Suprapubic skin (tissue), 4 donors: ENCODE data around the gene CACNA2D3. TPM values are rescaled to one million over a fixed set of nuclear protein-coding genes. Genes with fewer than 3 reads are reported as not detected.

Experiments used
- DNase-seq, 2 donors: peaks; one replicate each; pipeline ENCODE4 v3.0.0-alpha.2; 2019; ENCODE audit warnings: low spot score in 2 of 2
- H3K27ac ChIP-seq: fragments of 200-600 bp; sonication (generic); one replicate; pipeline ENCODE4 v1.5.1; 2019
- H3K27me3 ChIP-seq: fragments of 200-600 bp; sonication (generic); one replicate; pipeline ENCODE4 v1.5.1; 2019
- H3K36me3 ChIP-seq: fragments of 200-600 bp; sonication (generic); one replicate; pipeline ENCODE4 v1.5.1; 2019
- H3K4me1 ChIP-seq: fragments of 200-600 bp; sonication (generic); one replicate; pipeline ENCODE4 v1.5.1; 2019
- H3K4me3 ChIP-seq: fragments of 200-600 bp; sonication (generic); one replicate; pipeline ENCODE4 v1.5.1; 2019; ENCODE audit warnings: mild to moderate bottlenecking
- H3K9me3 ChIP-seq: fragments of 200-600 bp; sonication (generic); one replicate; pipeline ENCODE4 v1.5.1; 2019
- EP300 ChIP-seq: sonication (generic); formaldehyde crosslinking; IDR thresholded peaks from one replicate; pipeline ENCODE4 v1.6.1; 2017; ENCODE audit warnings: antibody characterized with exemption
- POLR2A ChIP-seq, 2 donors: fragments of 450-650 bp; IDR thresholded peaks; one replicate each; pipeline ENCODE4 v1.6.1; 2017; ENCODE audit warnings: antibody characterized with exemption in 2 of 2, mild to moderate bottlenecking in 2 of 2, moderate library complexity in 2 of 2
- POLR2AphosphoS5 ChIP-seq, 3 donors: sonication (generic); formaldehyde crosslinking; IDR thresholded peaks; one replicate each; pipeline ENCODE4 v1.6.1; 2017; ENCODE audit warnings: antibody characterized with exemption in 3 of 3
- WGBS: methylation state at CpG from one replicate; pipeline ENCODE4 v1.1.5; 2018; 5-methylcytosine and 5-hydroxymethylcytosine counted together
- total RNA-seq, 4 donors: library from RNA; depleted of rRNA; stranded (reverse); fragments of >200 nt; gene quantifications; one replicate each; pipeline ENCODE4 v1.1.0, GENCODE V29; 2016
- TF ChIP-seq, protein P1 (sequence below), 2 donors: fragments of 200-600 bp in 1 of 2; fragments of 450-650 bp in 1 of 2; sonication (generic) in 1 of 2; IDR thresholded peaks; one replicate each; pipeline ENCODE4 v1.5.1; 2016 to 2019; ENCODE audit warnings: antibody characterized with exemption in 2 of 2, mild to moderate bottlenecking in 1 of 2, moderate library complexity in 1 of 2

The CACNA2D3 gene
- total RNA-seq, 4 donors from 2014 or later = 0.42 to 2.8 (median 0.95) TPM

DNA sequence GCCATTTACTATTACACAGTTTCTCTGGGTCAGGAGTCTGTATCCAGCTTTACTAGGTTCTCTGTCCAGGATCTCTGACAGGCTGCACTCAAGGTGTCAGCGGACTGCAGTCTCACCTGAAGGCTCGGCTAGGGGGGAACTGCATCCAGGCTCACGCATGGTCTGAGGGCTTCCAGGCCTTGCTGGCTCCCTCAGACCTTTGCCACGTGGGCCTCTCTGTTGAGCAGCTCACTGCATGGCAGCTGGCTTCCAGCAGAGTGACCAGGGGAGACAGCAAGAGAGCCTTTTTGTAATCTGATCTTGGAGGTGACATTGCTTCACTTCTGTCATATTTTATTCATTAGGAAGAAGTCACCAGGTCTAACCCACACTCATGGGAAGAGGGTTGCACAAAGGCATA is 152.3 kb downstream of the CACNA2D3 start:
- Histone ChIP-seq H3K27ac (no peak overlapping the region), H3K27me3 (no peaks in the 10 kb centered on the region), H3K4me1 (no peaks in the 10 kb centered on the region), H3K9me3 (peaks cover 4% of the 10 kb centered on the region), H3K36me3 (no peaks in the 10 kb centered on the region), H3K4me3 (no peak overlapping the region)
- no peak for TF ChIP-seq POLR2A (IDR thresholded peaks at IDR 0.05)
- TF ChIP-seq, protein P1, sequence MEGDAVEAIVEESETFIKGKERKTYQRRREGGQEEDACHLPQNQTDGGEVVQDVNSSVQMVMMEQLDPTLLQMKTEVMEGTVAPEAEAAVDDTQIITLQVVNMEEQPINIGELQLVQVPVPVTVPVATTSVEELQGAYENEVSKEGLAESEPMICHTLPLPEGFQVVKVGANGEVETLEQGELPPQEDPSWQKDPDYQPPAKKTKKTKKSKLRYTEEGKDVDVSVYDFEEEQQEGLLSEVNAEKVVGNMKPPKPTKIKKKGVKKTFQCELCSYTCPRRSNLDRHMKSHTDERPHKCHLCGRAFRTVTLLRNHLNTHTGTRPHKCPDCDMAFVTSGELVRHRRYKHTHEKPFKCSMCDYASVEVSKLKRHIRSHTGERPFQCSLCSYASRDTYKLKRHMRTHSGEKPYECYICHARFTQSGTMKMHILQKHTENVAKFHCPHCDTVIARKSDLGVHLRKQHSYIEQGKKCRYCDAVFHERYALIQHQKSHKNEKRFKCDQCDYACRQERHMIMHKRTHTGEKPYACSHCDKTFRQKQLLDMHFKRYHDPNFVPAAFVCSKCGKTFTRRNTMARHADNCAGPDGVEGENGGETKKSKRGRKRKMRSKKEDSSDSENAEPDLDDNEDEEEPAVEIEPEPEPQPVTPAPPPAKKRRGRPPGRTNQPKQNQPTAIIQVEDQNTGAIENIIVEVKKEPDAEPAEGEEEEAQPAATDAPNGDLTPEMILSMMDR (IDR thresholded peaks at IDR 0.05) = no peak
- TF ChIP-seq POLR2AphosphoS5 (IDR thresholded peaks at IDR 0.05) = no peak
- TF ChIP-seq EP300 = no peak
- DNase-seq = no peak
- 93% methylated on average over 4 of the region's 4 CpGs for WGBS

DNA sequence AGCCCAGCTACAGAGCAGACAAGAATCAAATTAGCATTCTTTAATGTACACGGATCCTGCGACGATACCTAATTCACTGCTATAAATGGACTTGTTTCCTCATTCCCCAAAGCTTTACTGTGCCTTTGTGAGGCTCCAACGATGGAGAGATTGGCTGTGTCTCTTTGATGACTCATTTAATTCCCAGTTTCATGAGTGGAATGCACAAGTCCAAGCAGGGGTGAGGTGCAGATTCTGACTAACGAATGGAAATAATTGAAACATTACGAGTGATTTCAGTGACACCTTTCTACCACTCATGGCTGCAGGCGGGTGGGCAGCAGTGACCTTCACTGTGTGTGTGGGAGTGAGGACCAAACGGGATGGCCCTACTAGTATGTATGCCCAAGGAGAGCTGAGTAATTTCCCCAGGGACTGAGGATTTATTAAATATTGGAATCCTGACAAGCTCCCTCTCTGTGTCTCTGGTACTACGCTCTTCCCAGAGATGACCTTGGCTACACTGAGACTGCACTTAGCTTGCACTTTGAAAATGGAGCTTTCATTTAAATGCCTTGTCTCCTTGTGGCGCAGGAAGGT is 156.7 kb downstream of the CACNA2D3 start:
- Histone ChIP-seq H3K27me3 (peaks cover 2% of the 10 kb centered on the region), H3K4me3 (no peak overlapping the region), H3K36me3 (no peaks in the 10 kb centered on the region), H3K27ac (no peak overlapping the region), H3K9me3 (peaks cover 4% of the 10 kb centered on the region), H3K4me1 (no peaks in the 10 kb centered on the region)
- WGBS = 65% methylated on average over 10 of the region's 10 CpGs
- TF ChIP-seq POLR2AphosphoS5 (IDR thresholded peaks at IDR 0.05) (no peak), POLR2A (IDR thresholded peaks at IDR 0.05) (no peak), EP300 (no peak)
- TF ChIP-seq, protein P1 (IDR thresholded peaks at IDR 0.05) = no peak
- no peak for DNase-seq

DNA sequence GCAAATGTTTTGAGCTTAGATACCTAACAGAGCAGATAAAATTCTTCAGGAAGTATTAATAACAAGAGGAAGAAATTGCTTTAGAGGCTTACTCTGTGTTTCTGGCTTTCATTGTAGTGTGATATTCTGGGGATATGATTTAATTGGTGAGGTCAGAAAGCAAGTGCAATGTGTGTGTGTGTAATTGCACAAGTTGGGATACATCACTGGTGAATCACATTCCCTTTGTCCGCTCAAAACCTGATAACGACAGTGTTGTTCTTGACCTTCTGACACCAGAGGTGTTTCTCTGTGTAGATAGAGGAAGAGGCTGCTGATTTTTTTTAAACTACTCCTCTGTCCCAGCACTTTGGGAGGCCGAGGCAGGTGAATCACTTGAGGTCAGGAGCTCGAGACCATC is 161.1 kb downstream of the CACNA2D3 start:
- Histone ChIP-seq H3K36me3 (no peaks in the 10 kb centered on the region), H3K4me1 (no peaks in the 10 kb centered on the region), H3K9me3 (no peaks in the 10 kb centered on the region), H3K27ac (no peak overlapping the region), H3K27me3 (peaks cover 2% of the 10 kb centered on the region), H3K4me3 (no peak overlapping the region)
- WGBS = 87% methylated on average over 4 of the region's 4 CpGs
- no peak for TF ChIP-seq POLR2A (IDR thresholded peaks at IDR 0.05)
- no peak for TF ChIP-seq POLR2AphosphoS5 (IDR thresholded peaks at IDR 0.05)
- no peak for TF ChIP-seq EP300
- TF ChIP-seq, protein P1 (IDR thresholded peaks at IDR 0.05) = no peak
- no peak for DNase-seq

DNA sequence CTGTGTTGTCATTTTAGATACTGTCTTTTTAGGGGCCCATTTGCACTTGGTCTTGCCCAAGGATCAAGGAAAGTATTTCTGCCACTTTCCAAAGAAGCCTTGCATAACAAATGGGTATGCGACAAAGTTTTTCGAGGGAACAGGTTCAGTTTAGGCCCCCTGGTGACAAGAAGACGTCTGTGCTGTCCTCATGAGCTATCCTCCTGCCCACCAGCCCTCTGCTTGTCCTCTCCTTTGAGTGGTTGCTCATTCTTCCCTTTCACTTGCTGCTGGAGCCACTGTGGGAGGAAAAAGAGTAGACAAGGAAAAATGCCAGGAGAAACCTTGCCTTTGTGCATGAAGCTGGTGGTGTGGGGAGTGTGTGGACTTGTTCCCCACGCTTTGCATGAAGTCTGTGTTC is 171.9 kb downstream of the CACNA2D3 start:
- H3K27me3 ChIP-seq = peaks cover 3% of the 10 kb centered on the region
- H3K36me3 ChIP-seq = no peaks in the 10 kb centered on the region
- H3K9me3 ChIP-seq = no peaks in the 10 kb centered on the region
- TF ChIP-seq POLR2A (IDR thresholded peaks at IDR 0.05) (no peak), POLR2AphosphoS5 (IDR thresholded peaks at IDR 0.05) (no peak), EP300 (no peak)
- TF ChIP-seq, protein P1 (IDR thresholded peaks at IDR 0.05) = no peak
- H3K27ac ChIP-seq = no peak overlapping the region
- H3K4me3 ChIP-seq = no peak overlapping the region
- no peaks in the 10 kb centered on the region for H3K4me1 ChIP-seq
- DNase-seq = no peak
- WGBS = 41% methylated on average over 4 of the region's 4 CpGs

DNA sequence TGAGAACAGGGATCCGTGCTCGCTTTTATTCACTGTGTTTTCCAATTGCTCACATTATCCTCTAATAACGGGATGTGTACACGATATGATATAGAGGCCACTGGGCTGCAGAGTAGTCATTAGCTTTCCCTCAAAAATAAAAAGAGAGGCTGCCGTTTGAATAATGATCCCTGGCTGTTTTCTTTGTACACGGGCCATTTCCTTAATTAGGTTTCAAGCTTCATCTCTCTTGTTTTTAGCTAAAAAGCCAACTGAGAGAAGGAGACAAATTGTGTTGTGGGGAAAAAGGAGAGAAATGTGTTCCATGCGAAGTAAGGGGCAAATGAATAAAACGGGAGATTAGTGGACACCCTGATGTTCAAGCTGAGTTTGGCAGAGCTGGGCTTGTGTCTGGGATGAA is 174.2 kb downstream of the CACNA2D3 start:
- TF ChIP-seq POLR2AphosphoS5 (IDR thresholded peaks at IDR 0.05) = no peak
- no peak for TF ChIP-seq POLR2A (IDR thresholded peaks at IDR 0.05)
- TF ChIP-seq EP300 = no peak
- TF ChIP-seq, protein P1 (IDR thresholded peaks at IDR 0.05) = no peak
- WGBS = 79% methylated on average over 8 of the region's 8 CpGs
- no peaks in the 10 kb centered on the region for H3K4me1 ChIP-seq
- peaks cover 3% of the 10 kb centered on the region for H3K27me3 ChIP-seq
- no peak overlapping the region for H3K4me3 ChIP-seq
- no peaks in the 10 kb centered on the region for H3K9me3 ChIP-seq
- no peak overlapping the region for H3K27ac ChIP-seq
- no peaks in the 10 kb centered on the region for H3K36me3 ChIP-seq
- DNase-seq = no peak
